ENCODE measurements around the gene PIK3C2A. TPM values are rescaled to one million over a fixed set of nuclear protein-coding genes. Genes with fewer than 3 reads are reported as not detected.
A peak's percentile ranks its signal among the peaks of the same experiment; 100 is the strongest.

The PIK3C2A gene
- total and polyA plus RNA-seq, 2 of the 8 experiments (the other 6 are each of a cell fraction or from before 2014, with no cell fraction given) = 20.1 to 127 TPM

DNA sequence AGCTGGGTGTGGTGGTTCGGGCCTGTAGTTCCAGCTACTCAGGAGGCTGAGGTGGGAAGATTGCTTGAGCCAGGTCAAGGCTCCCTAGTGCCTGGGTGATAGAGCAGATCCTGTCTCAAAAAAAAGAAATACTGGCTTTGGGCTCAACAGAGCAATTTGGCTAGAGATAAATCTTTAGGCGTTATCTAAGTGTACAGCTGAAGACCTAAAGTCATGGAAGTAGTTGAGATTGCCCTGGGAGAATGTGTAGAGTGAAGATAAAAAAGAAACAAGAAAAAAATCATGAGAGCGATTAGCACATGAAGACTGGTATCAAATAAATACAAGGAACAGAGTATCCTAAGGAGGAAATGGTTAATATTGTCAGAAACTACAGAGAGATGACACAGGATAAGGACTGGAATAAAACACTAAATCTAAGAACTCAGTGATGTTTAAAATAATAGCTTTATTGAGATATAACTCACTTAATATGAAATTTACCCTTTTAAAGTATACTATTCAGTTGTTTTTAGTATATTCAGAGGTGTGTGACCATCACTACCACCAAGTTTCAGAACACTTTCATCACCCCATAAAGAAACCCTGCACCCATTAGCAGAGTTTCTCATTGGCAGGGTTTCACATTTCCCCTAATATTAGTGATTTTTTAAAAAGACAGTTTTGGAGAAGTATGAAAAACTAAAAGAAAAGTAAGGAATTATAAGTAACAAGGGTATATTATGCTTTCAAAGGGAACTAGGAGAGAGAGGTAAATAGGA, 20.7 kb downstream of the PIK3C2A start:
- Histone ChIP-seq H2BK5ac (ENCODE audit: low read depth, low read length) (no peak overlapping the region), H4K20me1 (replicated peaks in 1 of 2; ENCODE audit: control insufficient read depth in 1 of 2, insufficient read depth in 2 of 2, low read length in 2 of 2) (peaks cover 2 to 10% of the 10 kb centered on the region in 2 experiments), H3K36me3 (ENCODE audit: control insufficient read depth in 2 of 4, insufficient read depth in 4 of 4, low read length in 3 of 4) (peaks cover 0 to 16% (median 0%) of the 10 kb centered on the region in 4 experiments; a peak in 2 of 8 replicates), H3K4me2 (ENCODE audit: insufficient read depth in 1 of 2, low read depth in 2 of 2, low read length in 2 of 2) (no peak overlapping the region), H3K56ac (replicated peaks; ENCODE audit: insufficient read length, low read depth, low read length) (peak overlapping the region; percentile 12), H3K27ac (ENCODE audit: low read depth, low read length) (no peak overlapping the region), H4K91ac (replicated peaks; ENCODE audit: insufficient read length, low read length) (no peak overlapping the region), H4K8ac (ENCODE audit: extremely low read depth, insufficient read depth, low read length) (no peak overlapping the region), H2AFZ (ENCODE audit: low read length) (no peak overlapping the region), H2BK120ac (replicated peaks; ENCODE audit: low read depth, low read length) (no peak overlapping the region), H3K79me2 (ENCODE audit: control insufficient read depth in 1 of 2, insufficient read depth in 2 of 2, low read length in 2 of 2) (peaks cover 4 to 94% of the 10 kb centered on the region in 2 experiments; a peak in 3 of 4 replicates), H2AK5ac (ENCODE audit: low read depth, low read length) (no peak overlapping the region), H2BK20ac (ENCODE audit: low read length) (no peak overlapping the region), H3K27me3 (replicated peaks in 1 of 4; ENCODE audit: control insufficient read depth in 3 of 4, extremely low read depth in 1 of 4, insufficient read depth in 3 of 4, low read length in 3 of 4) (no peaks in the 10 kb centered on the region), H3K23ac (ENCODE audit: insufficient read length) (no peak overlapping the region), H3K23me2 (ENCODE audit: low read depth, low read length) (no peaks in the 10 kb centered on the region), H3K14ac (ENCODE audit: insufficient read length) (no peak overlapping the region), H3K9me3 (ENCODE audit: insufficient read depth in 2 of 2, low read depth in 1 of 2, low read length in 1 of 2) (no peaks in the 10 kb centered on the region), H3K4me3 (ENCODE audit: extremely low read depth in 1 of 4, insufficient read depth in 2 of 4, low read depth in 3 of 4, low read length in 4 of 4) (no peak overlapping the region), H3K79me1 (ENCODE audit: low read depth, low read length) (peaks cover 8% of the 10 kb centered on the region), H3K4ac (replicated peaks; ENCODE audit: insufficient read length, low read depth, low read length) (no peak overlapping the region), H2BK12ac (ENCODE audit: low read depth, low read length) (no peak overlapping the region), H2BK15ac (ENCODE audit: low read length) (no peak overlapping the region), H3K9ac (replicated peaks in 1 of 4; ENCODE audit: extremely low read depth in 1 of 4, low read depth in 3 of 4, low read length in 3 of 4) (no peak overlapping the region), H3K4me1 (replicated peaks in 1 of 4; ENCODE audit: control insufficient read depth in 3 of 4, insufficient read depth in 4 of 4, low read length in 3 of 4) (peaks cover 0 to 7% (median 4%) of the 10 kb centered on the region in 4 experiments; a peak in 4 of 7 replicates), H4K5ac (ENCODE audit: insufficient read length, low read depth, low read length) (no peak overlapping the region), H3K18ac (ENCODE audit: extremely low read depth, low read length) (no peak overlapping the region)
- DNase-seq (ENCODE audit: low read depth in 1 of 2, low spot score in 2 of 2) = no peak
- FAIRE-seq = no peak
- ChIA-PET POLR2A (ENCODE audit: partially characterized antibody) (no interaction called here), CTCF (ENCODE audit: partially characterized antibody) (interaction anchor here (1.1 kb wide), 1 partner anchor 16 kb away, joined by 3 read pairs; no protein-coding TSS in a partner anchor)
- WGBS, 2 experiments (ENCODE audit: extremely low coverage in 1 of 2, insufficient coverage in 1 of 2, insufficient read length in 1 of 2, insufficient replicate concordance in 2 of 2, low coverage in 1 of 2, low lambda C conversion rate in 2 of 2, missing lambda C conversion rate in 1 of 2) = 87% methylated on average over 3 of the region's 3 CpGs; no CpG with 5 or more reads in 1 of the 2 experiments
- TF ChIP-seq NANOG (IDR thresholded peaks at IDR 0.05; ENCODE audit: insufficient read depth, low read depth, low read length, poor library complexity, severe bottlenecking) (no peak), MAFK (IDR thresholded peaks at IDR 0.05; ENCODE audit: low read depth, low read length) (no peak), HDAC2 (IDR thresholded peaks at IDR 0.05; ENCODE audit: borderline replicate concordance in 1 of 2, low read depth in 2 of 2, low read length in 2 of 2) (no peak), HDAC6 (IDR thresholded peaks at IDR 0.05; ENCODE audit: low read depth, low read length) (no peak), POLR2A (IDR thresholded peaks at IDR 0.05; ENCODE audit: control extremely low read depth in 1 of 2, low read depth in 2 of 2, low read length in 2 of 2) (no peak), SIX5 (IDR thresholded peaks at IDR 0.05; ENCODE audit: low read depth, low read length) (no peak)
- TF ChIP-seq, protein P1, sequence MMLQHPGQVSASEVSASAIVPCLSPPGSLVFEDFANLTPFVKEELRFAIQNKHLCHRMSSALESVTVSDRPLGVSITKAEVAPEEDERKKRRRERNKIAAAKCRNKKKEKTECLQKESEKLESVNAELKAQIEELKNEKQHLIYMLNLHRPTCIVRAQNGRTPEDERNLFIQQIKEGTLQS (IDR thresholded peaks at IDR 0.05; ENCODE audit: insufficient read depth, low read depth, low read length) = no peak
- TF ChIP-seq, protein P2, sequence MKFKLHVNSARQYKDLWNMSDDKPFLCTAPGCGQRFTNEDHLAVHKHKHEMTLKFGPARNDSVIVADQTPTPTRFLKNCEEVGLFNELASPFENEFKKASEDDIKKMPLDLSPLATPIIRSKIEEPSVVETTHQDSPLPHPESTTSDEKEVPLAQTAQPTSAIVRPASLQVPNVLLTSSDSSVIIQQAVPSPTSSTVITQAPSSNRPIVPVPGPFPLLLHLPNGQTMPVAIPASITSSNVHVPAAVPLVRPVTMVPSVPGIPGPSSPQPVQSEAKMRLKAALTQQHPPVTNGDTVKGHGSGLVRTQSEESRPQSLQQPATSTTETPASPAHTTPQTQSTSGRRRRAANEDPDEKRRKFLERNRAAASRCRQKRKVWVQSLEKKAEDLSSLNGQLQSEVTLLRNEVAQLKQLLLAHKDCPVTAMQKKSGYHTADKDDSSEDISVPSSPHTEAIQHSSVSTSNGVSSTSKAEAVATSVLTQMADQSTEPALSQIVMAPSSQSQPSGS (IDR thresholded peaks at IDR 0.05; ENCODE audit: low read length) = no peak
- TF ChIP-seq, protein P3, sequence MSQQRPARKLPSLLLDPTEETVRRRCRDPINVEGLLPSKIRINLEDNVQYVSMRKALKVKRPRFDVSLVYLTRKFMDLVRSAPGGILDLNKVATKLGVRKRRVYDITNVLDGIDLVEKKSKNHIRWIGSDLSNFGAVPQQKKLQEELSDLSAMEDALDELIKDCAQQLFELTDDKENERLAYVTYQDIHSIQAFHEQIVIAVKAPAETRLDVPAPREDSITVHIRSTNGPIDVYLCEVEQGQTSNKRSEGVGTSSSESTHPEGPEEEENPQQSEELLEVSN (IDR thresholded peaks at IDR 0.05) = no peak

All from H1 (cell line).